ENCODE data around the gene SOX6.

GRCh38 chr11:15936011-15936410, 420.3 kb downstream of the SOX6 start:
- no peak for TF ChIP-seq CTCF (conservative IDR thresholded peaks at IDR 0.05; ENCODE audit: low read length)
- TF ChIP-seq EZH2phosphoT487 (IDR thresholded peaks at IDR 0.05; ENCODE audit: borderline replicate concordance, low read depth, low read length), result no peak

Data from OCI-LY7 (cell line).